HG02610 (cell line): ENCODE data around the gene WDR48.
A peak's percentile ranks its signal among the peaks of the same experiment; 100 is the strongest.

Source experiments
- ATAC-seq: cut with Tn5 transposase; IDR thresholded peaks from one replicate; pipeline ENCODE4 v1.9.1; 2021; ENCODE audit warnings: mild to moderate bottlenecking, moderate library complexity; ENCODE audit not compliant: unreplicated experiment

The WDR48 gene

GRCh38 chr3:39100500-39100886 is 48.7 kb downstream of the WDR48 start:
- no peak for ATAC-seq

DNA sequence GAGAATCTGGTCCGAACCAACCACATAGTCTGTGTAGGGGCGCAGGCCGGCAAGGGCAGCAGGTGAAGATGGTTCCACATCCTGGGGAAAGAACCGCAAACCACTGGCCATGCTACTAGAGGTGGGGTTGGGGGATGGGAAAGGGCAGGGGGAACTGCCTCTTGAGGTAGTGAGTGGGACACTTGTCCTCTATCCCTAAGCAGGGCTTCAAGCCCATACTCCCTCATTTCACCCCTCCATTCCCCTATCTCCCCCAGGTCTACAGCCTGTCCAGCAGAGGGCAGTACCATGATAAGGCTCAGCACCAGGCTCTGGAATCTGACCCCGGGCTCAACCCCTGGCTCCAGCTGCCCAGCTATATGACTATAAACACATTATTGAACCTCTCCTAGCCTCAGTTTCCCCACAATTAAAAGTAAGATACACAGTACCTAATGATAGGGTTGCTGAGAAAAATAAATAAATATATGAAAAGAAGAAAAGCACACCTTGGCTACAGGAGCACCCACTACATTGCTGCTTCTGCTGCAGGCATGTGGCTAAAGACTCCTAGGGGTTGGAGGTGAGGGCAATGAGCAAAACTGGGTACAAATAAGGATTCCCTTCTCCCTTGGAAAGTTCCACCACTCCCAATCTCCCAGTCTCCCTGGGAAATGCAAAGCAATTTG is 49.3 kb downstream of the WDR48 start:
- peak; percentile 71 for ATAC-seq

GRCh38 chr3:39102504-39103323 is 50.9 kb downstream of the WDR48 start:
- no peak for ATAC-seq

- ATAC-seq = no peak
These were observed 51.5 kb downstream of the WDR48 start for GRCh38 chr3:39103324-39103693.

DNA sequence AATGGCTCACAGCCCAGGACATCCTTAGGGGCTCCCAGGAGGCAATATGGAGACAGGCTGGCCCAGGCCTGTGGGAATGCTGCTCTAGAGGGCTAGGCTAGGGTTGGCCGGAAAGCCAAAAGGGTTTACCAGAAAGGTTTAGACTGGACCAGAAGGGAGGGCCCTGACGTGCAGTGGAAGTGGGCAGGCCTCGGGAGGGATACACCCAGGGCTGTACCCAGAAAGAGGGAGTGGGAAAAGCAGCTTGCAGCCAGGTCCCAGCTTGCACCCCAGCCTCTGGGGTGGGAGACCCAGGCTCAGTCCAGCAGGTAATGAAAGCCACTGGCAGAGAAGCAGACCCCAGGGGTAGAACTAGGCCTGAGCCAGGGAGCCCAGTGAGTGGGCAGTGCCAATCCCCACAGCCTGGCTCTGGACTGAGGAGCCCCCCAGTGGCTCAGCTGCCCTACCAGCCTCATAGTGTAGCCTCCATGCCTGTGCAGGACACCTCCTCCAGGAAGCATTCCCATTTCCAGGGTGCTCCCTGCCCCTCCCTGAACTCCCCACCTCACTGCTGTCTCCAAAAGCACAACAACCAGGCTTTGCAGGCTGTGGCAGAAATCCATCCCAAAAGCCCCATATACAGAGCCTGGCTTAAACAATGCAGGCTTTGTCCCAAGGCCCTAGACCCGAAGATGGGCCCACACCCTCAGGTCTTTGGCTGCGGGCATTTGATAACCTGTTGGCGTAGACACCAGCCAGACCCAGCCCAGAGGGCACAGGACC is 52.2 kb downstream of the WDR48 start:
- no peak for ATAC-seq

GRCh38 chr3:39104961-39105686 is 53.3 kb downstream of the WDR48 start:
- no peak for ATAC-seq

GRCh38 chr3:39105687-39106063 is 53.9 kb downstream of the WDR48 start:
- no peak for ATAC-seq

DNA sequence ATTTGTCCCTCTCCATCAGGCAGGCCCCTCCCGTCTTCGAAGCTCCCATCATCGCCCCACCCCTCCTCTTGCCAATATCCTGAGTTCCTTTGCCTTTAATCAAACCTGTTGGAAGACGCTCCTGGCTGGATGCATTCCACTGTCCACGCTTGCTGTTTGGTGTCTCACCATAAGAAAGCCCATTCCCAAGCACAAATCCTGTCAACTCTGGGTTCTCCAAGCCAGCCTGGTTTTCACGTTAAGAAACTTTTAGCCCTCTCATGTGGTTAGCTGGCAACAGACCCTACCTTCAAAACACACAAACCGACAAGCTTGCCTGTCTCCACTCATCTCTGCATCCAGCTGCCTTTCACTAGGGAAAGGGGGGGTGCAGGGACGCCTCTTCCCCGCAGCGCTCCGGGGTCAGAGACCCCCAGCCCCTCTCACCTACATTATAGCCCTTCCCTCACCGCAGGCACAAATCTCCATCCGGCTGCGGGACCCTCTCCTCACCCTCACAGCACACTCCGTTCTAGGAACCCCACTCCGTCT is 54.5 kb downstream of the WDR48 start:
- ATAC-seq = no peak

GRCh38 chr3:39106851-39107387 is 55.1 kb downstream of the WDR48 start:
- peak; percentile 2 for ATAC-seq

DNA sequence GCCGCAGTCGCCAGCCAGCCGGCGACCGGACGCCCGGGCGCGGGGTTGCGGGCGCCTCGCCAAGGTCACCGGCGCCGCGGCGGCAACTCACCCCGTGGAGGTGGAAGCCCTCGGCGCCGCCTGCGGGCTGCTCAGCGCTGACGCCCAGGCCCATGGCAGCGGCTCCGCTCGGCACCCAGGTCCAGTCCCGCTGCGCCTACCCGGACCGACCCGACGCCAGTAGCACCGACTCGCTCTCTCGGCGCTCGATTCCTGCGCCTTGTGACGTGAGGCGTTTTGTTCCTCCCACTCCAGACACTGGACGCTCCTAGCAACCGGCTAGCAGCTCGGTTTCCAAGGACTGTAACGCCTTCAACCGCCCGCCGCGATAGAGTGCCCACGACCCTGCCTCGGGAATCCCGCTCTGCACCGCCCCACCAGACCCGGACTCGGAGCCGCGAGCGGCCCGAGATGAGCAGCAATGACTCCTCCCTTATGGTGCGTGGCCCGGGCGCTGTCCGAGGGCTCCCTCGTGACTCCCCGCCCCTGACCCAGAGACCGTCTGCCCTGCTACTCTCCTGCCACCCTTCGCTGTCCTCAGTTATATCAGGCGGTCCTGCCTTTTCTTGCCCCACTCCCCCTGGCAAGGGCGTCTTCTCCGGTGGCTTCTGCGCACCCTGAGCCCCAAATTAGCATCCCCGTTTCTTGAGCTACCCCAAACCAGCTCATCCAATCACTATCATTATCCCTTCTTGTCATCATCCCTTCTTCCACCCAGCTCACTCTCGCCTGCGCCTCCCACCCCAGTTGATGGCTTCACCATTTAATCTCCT is 55.8 kb downstream of the WDR48 start, which contains the start of the genes GORASP1 and TTC21A:
Gene GORASP1 (minus strand): TSS at position 240 of the 812 bp plus-strand sequence. CDS start 86 bp downstream, at position 154.
Gene TTC21A (plus strand): TSS at position 293 of the 812 bp plus-strand sequence. CDS start 158 bp downstream, at position 451.
- peak; percentile 58 for ATAC-seq

- ATAC-seq = peak; percentile 75
These were observed 56.4 kb downstream of the WDR48 start for GRCh38 chr3:39108200-39108710.

DNA sequence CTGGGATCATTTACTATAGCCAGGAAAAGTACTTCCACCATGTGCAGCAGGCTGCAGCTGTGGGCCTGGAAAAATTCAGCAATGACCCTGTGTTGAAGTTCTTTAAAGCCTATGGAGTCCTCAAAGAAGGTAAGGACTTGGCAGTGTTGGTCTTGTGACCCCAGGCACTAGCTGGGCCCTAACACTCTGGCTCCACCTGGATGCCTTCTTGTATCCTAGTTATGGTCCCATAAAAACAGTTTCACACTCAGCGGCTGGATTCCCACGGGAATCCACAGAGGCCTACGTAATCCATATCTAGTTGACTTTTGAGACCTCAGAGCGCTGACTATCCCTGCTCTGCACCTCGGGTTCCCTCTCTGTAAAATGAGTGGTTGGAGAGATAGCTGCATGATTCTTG is 57.3 kb downstream of the WDR48 start:
- ATAC-seq = no peak

DNA sequence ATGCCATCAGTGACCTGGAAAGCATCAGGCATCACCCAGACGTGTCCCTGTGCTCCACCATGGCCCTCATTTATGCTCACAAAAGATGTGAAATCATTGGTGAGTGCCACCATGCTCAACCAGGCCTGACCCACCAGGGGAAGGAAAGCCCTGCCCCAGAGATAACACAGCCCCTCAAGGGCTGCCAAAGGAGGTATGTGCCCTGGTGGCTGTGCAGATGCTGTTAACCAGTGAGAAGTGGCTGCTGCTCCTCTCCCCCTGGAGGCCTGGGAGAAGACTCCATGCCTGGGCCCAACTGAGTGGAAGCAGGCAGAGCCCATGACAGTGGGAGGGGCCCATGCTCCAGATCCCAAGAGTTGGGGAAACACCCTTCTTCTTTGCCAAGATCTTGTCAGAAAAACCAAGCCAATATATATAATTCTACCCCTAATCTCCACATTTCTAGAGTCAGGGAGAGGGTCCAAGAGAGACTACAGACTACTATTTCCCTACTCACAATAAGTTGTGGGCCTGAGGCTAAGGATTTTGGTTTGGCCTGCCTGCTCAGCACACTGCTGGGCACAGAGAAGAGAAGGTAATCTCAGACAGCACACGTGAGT is 58.3 kb downstream of the WDR48 start:
- no peak for ATAC-seq

DNA sequence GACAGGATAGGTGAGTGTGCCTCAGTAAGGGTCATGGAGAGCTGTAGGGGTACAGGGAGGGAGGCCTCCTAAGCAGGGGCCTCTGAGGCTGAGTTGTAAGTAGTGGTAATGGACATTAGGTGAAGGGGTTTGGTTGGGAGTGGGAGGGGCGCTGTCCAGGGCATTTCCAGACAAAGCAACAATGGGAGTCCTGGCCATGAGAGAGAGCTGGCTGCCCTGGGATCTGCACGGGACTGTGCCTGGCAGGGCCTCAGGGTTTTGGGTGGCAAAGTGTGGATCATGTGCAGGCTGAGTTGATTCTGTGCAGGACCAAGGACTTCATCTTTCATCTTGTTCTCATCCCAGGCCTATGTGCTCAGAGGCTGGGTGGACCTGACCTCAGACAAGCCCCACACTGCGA is 60.3 kb downstream of the WDR48 start:
- no peak for ATAC-seq

GRCh38 chr3:39112535-39112934 is 60.7 kb downstream of the WDR48 start:
- no peak for ATAC-seq

GRCh38 chr3:39113291-39113690 is 61.5 kb downstream of the WDR48 start:
- no peak for ATAC-seq

DNA sequence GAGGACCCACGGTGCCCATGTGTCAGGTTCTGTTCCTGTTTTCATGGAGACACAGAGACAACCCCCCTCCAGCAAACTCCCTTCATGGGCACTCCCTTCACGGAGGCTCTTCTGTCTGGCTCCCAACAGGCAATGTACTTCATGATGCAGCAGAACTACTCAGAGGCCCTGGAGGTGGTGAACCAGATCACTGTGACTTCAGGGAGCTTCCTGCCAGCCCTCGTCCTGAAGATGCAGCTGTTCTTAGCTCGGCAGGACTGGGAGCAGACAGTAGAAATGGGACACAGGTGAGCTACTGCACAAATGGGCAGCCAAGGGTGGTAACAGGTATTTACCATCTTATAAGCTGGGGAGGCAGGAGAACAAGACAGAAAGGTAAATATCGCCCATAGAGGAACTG is 62.6 kb downstream of the WDR48 start:
- no peak for ATAC-seq

GRCh38 chr3:39115870-39116269 is 64.1 kb downstream of the WDR48 start:
- ATAC-seq = no peak

DNA sequence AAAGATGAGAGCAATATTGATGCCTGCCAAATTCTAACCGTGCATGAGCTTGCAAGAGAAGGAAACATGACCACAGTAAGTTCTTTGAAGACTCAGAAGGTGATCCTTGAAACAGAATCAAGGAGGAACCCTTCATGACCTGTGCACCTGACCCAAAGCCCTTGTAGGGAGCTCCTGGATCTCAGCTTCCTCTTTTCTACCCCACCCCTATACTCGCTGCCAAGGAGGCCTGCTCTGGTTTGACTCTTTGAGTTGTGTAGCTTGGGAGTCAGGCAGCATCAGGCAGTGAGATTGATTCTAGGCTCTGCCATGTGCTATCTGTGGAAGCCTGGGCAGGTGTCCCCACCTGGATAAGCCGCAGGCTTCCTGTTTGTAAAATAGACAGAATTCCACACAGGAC is 66.3 kb downstream of the WDR48 start:
- ATAC-seq = no peak
